Loucy (cell line): Measurements from ENCODE around the gene ACER3.

Experiments
- H2AFZ ChIP-seq: fragments of 200-600 bp; sonication (generic); 2 replicates; pipeline ENCODE4 v1.6.0; 2016; ENCODE audit warnings: antibody characterized with exemption, mild to moderate bottlenecking, low read length, moderate library complexity
- H3F3A ChIP-seq: fragments of 200-600 bp; 2 replicates; pipeline ENCODE4 v1.6.0; 2016; ENCODE audit warnings: antibody characterized with exemption, low read depth, mild to moderate bottlenecking
- H3K27me3 ChIP-seq: fragments of 200-600 bp; sonication (generic); 2 replicates; pipeline ENCODE4 v1.6.1; 2014; ENCODE audit warnings: low read length, mild to moderate bottlenecking; ENCODE audit not compliant: insufficient read depth, poor library complexity, severe bottlenecking
- H3K36me3 ChIP-seq: fragments of 200-600 bp; sonication (generic); 2 replicates; pipeline ENCODE4 v1.6.1; 2016; ENCODE audit warnings: low read length; ENCODE audit not compliant: insufficient read depth
- H3K4me1 ChIP-seq: fragments of 200-600 bp; sonication (generic); 2 replicates; pipeline ENCODE4 v1.5.1; 2014; ENCODE audit warnings: low read length, mild to moderate bottlenecking; ENCODE audit not compliant: insufficient read depth, poor library complexity, severe bottlenecking
- H3K4me2 ChIP-seq: fragments of 200-600 bp; sonication (generic); 2 replicates; pipeline ENCODE4 v1.6.0; 2014; ENCODE audit warnings: antibody characterized with exemption, low read length, low read depth, mild to moderate bottlenecking; ENCODE audit not compliant: poor library complexity, severe bottlenecking
- H3K4me3 ChIP-seq: fragments of 200-600 bp; sonication (generic); 2 replicates; pipeline ENCODE4 v1.5.1; 2014; ENCODE audit warnings: low read length, mild to moderate bottlenecking, mixed read lengths; ENCODE audit not compliant: poor library complexity, severe bottlenecking
- H3K79me2 ChIP-seq: fragments of 200-600 bp; sonication (generic); 2 replicates; pipeline ENCODE4 v1.6.1; 2014; ENCODE audit warnings: low read length; ENCODE audit not compliant: insufficient read depth
- H3K9ac ChIP-seq: fragments of 200-600 bp; sonication (generic); 2 replicates; pipeline ENCODE4 v1.6.0; 2014; ENCODE audit warnings: mild to moderate bottlenecking, low read depth, low read length, moderate library complexity; ENCODE audit not compliant: poor library complexity, severe bottlenecking
- H3K9me2 ChIP-seq: fragments of 200-600 bp; sonication (generic); replicated peaks from 2 replicates; pipeline ENCODE4 v1.6.1; 2016; ENCODE audit warnings: low read depth, low read length, mixed read lengths
- H3K9me3 ChIP-seq: fragments of 200-600 bp; sonication (generic); 2 replicates; pipeline ENCODE4 v1.6.1; 2014; ENCODE audit warnings: mild to moderate bottlenecking, antibody characterized with exemption, low read length, low read depth; ENCODE audit not compliant: insufficient read depth
- H4K20me1 ChIP-seq: fragments of 200-600 bp; sonication (generic); 2 replicates; pipeline ENCODE4 v1.6.0; 2014; ENCODE audit warnings: antibody characterized with exemption, low read length, mild to moderate bottlenecking; ENCODE audit not compliant: insufficient read depth, poor library complexity, severe bottlenecking
- CTCF ChIP-seq: fragments of 200-600 bp; sonication (generic); conservative IDR thresholded peaks from 2 replicates; pipeline ENCODE4 v1.5.1; 2014; ENCODE audit warnings: mild to moderate bottlenecking, antibody characterized with exemption, low read length
- EZH2phosphoT487 ChIP-seq: fragments of 200-600 bp; IDR thresholded peaks from 2 replicates; pipeline ENCODE4 v1.6.1; 2018; ENCODE audit warnings: antibody characterized with exemption, mild to moderate bottlenecking, moderate library complexity, borderline replicate concordance

Gene ACER3

DNA sequence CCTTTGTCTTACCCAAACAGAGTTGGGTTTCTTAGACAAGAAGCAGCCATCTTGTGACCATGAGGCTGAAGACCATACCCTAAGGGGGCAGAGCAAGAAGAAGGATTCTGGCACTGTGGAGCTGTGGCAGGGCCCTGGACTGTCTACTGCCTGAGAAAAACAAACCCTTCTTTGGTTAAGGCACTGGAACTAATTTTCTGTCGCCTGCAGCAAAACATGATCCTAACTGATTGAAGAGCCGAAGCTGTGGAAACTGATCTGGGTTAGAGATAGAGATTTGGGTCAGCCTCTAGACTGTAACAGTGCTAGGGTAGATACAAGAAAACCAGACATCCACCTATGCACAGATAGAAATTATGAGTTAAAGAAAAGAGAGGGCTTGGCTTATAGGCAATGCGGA is 11.3 kb upstream of the ACER3 start:
- Histone ChIP-seq H3K4me3 (no peak overlapping the region), H3K9me3 (no peaks in the 10 kb centered on the region), H3F3A (no peaks in the 10 kb centered on the region), H2AFZ (no peak overlapping the region), H3K4me1 (no peaks in the 10 kb centered on the region), H3K9ac (no peak overlapping the region), H3K79me2 (no peaks in the 10 kb centered on the region), H3K9me2 (no peaks in the 10 kb centered on the region), H3K27me3 (no peaks in the 10 kb centered on the region), H4K20me1 (no peaks in the 10 kb centered on the region), H3K36me3 (no peaks in the 10 kb centered on the region), H3K4me2 (no peak overlapping the region)
- no peak for TF ChIP-seq CTCF
- no peak for TF ChIP-seq EZH2phosphoT487

- Histone ChIP-seq H3K4me1 (no peaks in the 10 kb centered on the region), H3K9ac (no peak overlapping the region), H2AFZ (no peak overlapping the region)
Measured at GRCh38 chr11:76850130-76850529, 10.6 kb upstream of the ACER3 start.

DNA sequence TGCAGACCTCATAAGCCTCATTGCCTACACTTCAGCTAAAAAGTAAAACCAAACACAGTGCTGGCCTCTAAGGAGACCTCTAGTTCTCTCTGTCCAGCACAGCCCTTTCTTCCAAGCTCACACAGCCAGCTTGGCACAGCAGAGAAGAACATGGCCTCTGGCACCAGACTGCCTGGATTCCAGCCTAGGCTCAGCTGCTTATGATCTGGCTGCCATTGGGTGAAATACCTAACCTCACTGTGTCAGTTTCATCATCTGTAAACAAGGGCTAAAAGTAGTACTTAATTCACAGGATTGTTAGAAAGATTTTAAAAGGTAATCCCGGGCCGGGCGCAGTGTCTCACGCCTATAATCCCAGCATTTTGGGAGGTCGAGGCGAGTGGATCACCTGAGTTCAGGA is 9.9 kb upstream of the ACER3 start:
- Histone ChIP-seq H3K9me3 (no peaks in the 10 kb centered on the region), H3K36me3 (no peaks in the 10 kb centered on the region)

More at GRCh38 chr11:76850130-76850529, 10.6 kb upstream of the ACER3 start:
- Histone ChIP-seq H3K9me2 (no peaks in the 10 kb centered on the region), H3K36me3 (no peaks in the 10 kb centered on the region), H3K4me2 (no peak overlapping the region), H3K27me3 (no peaks in the 10 kb centered on the region), H3K4me3 (no peak overlapping the region), H3K79me2 (no peaks in the 10 kb centered on the region), H4K20me1 (no peaks in the 10 kb centered on the region), H3K9me3 (no peaks in the 10 kb centered on the region), H3F3A (no peaks in the 10 kb centered on the region)
- TF ChIP-seq EZH2phosphoT487, result no peak
- no peak for TF ChIP-seq CTCF

More for the DNA sequence above, 9.9 kb upstream of the ACER3 start:
- Histone ChIP-seq H3K9ac (no peak overlapping the region), H3K27me3 (no peaks in the 10 kb centered on the region), H4K20me1 (no peaks in the 10 kb centered on the region), H3K9me2 (no peaks in the 10 kb centered on the region), H3K79me2 (no peaks in the 10 kb centered on the region), H3F3A (no peaks in the 10 kb centered on the region), H2AFZ (no peak overlapping the region), H3K4me3 (no peak overlapping the region), H3K4me1 (no peaks in the 10 kb centered on the region), H3K4me2 (no peak overlapping the region)
- TF ChIP-seq EZH2phosphoT487 (no peak), CTCF (no peak)
